GM21367 (cell line): ENCODE data around the gene DOCK9.

Source experiments
- ATAC-seq: cut with Tn5 transposase; IDR thresholded peaks from one replicate; pipeline ENCODE4 v1.9.1; 2021; ENCODE audit not compliant: unreplicated experiment

DOCK9 gene

GRCh38 chr13:98889419-98890085, 88.3 kb downstream of the DOCK9 start:
- no peak for ATAC-seq

GRCh38 chr13:98888890-98889279, 89.0 kb downstream of the DOCK9 start:
- ATAC-seq, result no peak

GRCh38 chr13:98888222-98888889, 89.5 kb downstream of the DOCK9 start:
- no peak for ATAC-seq

GRCh38 chr13:98886587-98887230, 91.2 kb downstream of the DOCK9 start:
- ATAC-seq, result no peak

- no peak for ATAC-seq
These were observed 92.3 kb downstream of the DOCK9 start for GRCh38 chr13:98885600-98885999.

- no peak for ATAC-seq
These were observed 93.9 kb downstream of the DOCK9 start for GRCh38 chr13:98883998-98884397.

GRCh38 chr13:98881390-98881789, 96.5 kb downstream of the DOCK9 start:
- no peak for ATAC-seq

- ATAC-seq, result no peak
These were observed 97.2 kb downstream of the DOCK9 start for GRCh38 chr13:98880677-98881076.

- no peak for ATAC-seq
These were observed 97.9 kb downstream of the DOCK9 start for GRCh38 chr13:98879957-98880356.

- ATAC-seq, result no peak
These were observed 98.7 kb downstream of the DOCK9 start for GRCh38 chr13:98879127-98879520.

GRCh38 chr13:98878486-98879126, 99.3 kb downstream of the DOCK9 start:
- no peak for ATAC-seq

- no peak for ATAC-seq
These were observed 99.9 kb downstream of the DOCK9 start for GRCh38 chr13:98877936-98878335.

GRCh38 chr13:98877466-98877865, 100.4 kb downstream of the DOCK9 start:
- ATAC-seq, result no peak

GRCh38 chr13:98875146-98875729, 102.6 kb downstream of the DOCK9 start:
- no peak for ATAC-seq

- ATAC-seq, result no peak
These were observed 103.9 kb downstream of the DOCK9 start for GRCh38 chr13:98874029-98874397.

- ATAC-seq, result no peak
These were observed 104.4 kb downstream of the DOCK9 start for GRCh38 chr13:98873377-98874028.

GRCh38 chr13:98871727-98872126, 106.1 kb downstream of the DOCK9 start:
- ATAC-seq, result no peak

- ATAC-seq, result no peak
These were observed 108.3 kb downstream of the DOCK9 start for GRCh38 chr13:98869408-98870090.

GRCh38 chr13:98868932-98869331, 108.9 kb downstream of the DOCK9 start:
- no peak for ATAC-seq

GRCh38 chr13:98866882-98867281, 111.0 kb downstream of the DOCK9 start:
- ATAC-seq, result no peak
